Suprapubic skin (tissue), 4 donors: ENCODE results near the gene ACSL1. TPM values are rescaled to one million over a fixed set of nuclear protein-coding genes. Genes with fewer than 3 reads are reported as not detected.

Experiments
- DNase-seq, 2 donors: peaks; one replicate each; pipeline ENCODE4 v3.0.0-alpha.2; 2019; ENCODE audit warnings: low spot score in 2 of 2
- H3K27ac ChIP-seq: fragments of 200-600 bp; sonication (generic); one replicate; pipeline ENCODE4 v1.5.1; 2019
- H3K27me3 ChIP-seq: fragments of 200-600 bp; sonication (generic); one replicate; pipeline ENCODE4 v1.5.1; 2019
- H3K36me3 ChIP-seq: fragments of 200-600 bp; sonication (generic); one replicate; pipeline ENCODE4 v1.5.1; 2019
- H3K4me1 ChIP-seq: fragments of 200-600 bp; sonication (generic); one replicate; pipeline ENCODE4 v1.5.1; 2019
- H3K4me3 ChIP-seq: fragments of 200-600 bp; sonication (generic); one replicate; pipeline ENCODE4 v1.5.1; 2019; ENCODE audit warnings: mild to moderate bottlenecking
- H3K9me3 ChIP-seq: fragments of 200-600 bp; sonication (generic); one replicate; pipeline ENCODE4 v1.5.1; 2019
- CTCF ChIP-seq, 2 donors: fragments of 200-600 bp in 1 of 2; fragments of 450-650 bp in 1 of 2; sonication (generic) in 1 of 2; IDR thresholded peaks; one replicate each; pipeline ENCODE4 v1.5.1; 2016 to 2019; ENCODE audit warnings: antibody characterized with exemption in 2 of 2, mild to moderate bottlenecking in 1 of 2, moderate library complexity in 1 of 2
- EP300 ChIP-seq: sonication (generic); formaldehyde crosslinking; IDR thresholded peaks from one replicate; pipeline ENCODE4 v1.6.1; 2017; ENCODE audit warnings: antibody characterized with exemption
- POLR2A ChIP-seq, 2 donors: fragments of 450-650 bp; IDR thresholded peaks; one replicate each; pipeline ENCODE4 v1.6.1; 2017; ENCODE audit warnings: antibody characterized with exemption in 2 of 2, mild to moderate bottlenecking in 2 of 2, moderate library complexity in 2 of 2
- POLR2AphosphoS5 ChIP-seq, 3 donors: sonication (generic); formaldehyde crosslinking; IDR thresholded peaks; one replicate each; pipeline ENCODE4 v1.6.1; 2017; ENCODE audit warnings: antibody characterized with exemption in 3 of 3
- WGBS: methylation state at CpG from one replicate; pipeline ENCODE4 v1.1.5; 2018; 5-methylcytosine and 5-hydroxymethylcytosine counted together
- total RNA-seq, 4 donors: library from RNA; depleted of rRNA; stranded (reverse); fragments of >200 nt; gene quantifications; one replicate each; pipeline ENCODE4 v1.1.0, GENCODE V29; 2016

The ACSL1 gene
- total RNA-seq, 4 donors from 2014 or later = 236 to 420 (median 277) TPM

GRCh38 chr4:184854673-184855072 lies 28.9 kb upstream of the ACSL1 start:
- no peaks in the 10 kb centered on the region for H3K36me3 ChIP-seq
- WGBS = 67% methylated on average over 6 of the region's 6 CpGs
- no peak overlapping the region for H3K27ac ChIP-seq
- H3K4me3 ChIP-seq = no peak overlapping the region
- no peaks in the 10 kb centered on the region for H3K4me1 ChIP-seq
- H3K27me3 ChIP-seq = no peaks in the 10 kb centered on the region
- DNase-seq = no peak
- no peaks in the 10 kb centered on the region for H3K9me3 ChIP-seq
- TF ChIP-seq EP300 = no peak
- TF ChIP-seq POLR2AphosphoS5 (IDR thresholded peaks at IDR 0.05) = no peak
- TF ChIP-seq CTCF (IDR thresholded peaks at IDR 0.05) = no peak
- no peak for TF ChIP-seq POLR2A (IDR thresholded peaks at IDR 0.05)

GRCh38 chr4:184853436-184853835 lies 27.7 kb upstream of the ACSL1 start:
- DNase-seq = no peak
- Histone ChIP-seq H3K27me3 (no peaks in the 10 kb centered on the region), H3K4me1 (no peaks in the 10 kb centered on the region), H3K36me3 (no peaks in the 10 kb centered on the region), H3K4me3 (no peak overlapping the region), H3K27ac (no peak overlapping the region), H3K9me3 (no peaks in the 10 kb centered on the region)
- TF ChIP-seq EP300 = no peak
- TF ChIP-seq POLR2AphosphoS5 (IDR thresholded peaks at IDR 0.05) = no peak
- no peak for TF ChIP-seq POLR2A (IDR thresholded peaks at IDR 0.05)
- no peak for TF ChIP-seq CTCF (IDR thresholded peaks at IDR 0.05)
- WGBS = 91% methylated on average over 9 of the region's 9 CpGs

GRCh38 chr4:184851886-184852285 lies 26.1 kb upstream of the ACSL1 start:
- TF ChIP-seq POLR2A (IDR thresholded peaks at IDR 0.05) (no peak), CTCF (IDR thresholded peaks at IDR 0.05) (no peak), POLR2AphosphoS5 (IDR thresholded peaks at IDR 0.05) (no peak), EP300 (no peak)
- WGBS = 86% methylated on average over 1 of the region's 1 CpG
- H3K9me3 ChIP-seq = no peaks in the 10 kb centered on the region
- no peak overlapping the region for H3K4me3 ChIP-seq
- no peaks in the 10 kb centered on the region for H3K36me3 ChIP-seq
- H3K27ac ChIP-seq = no peak overlapping the region
- H3K27me3 ChIP-seq = no peaks in the 10 kb centered on the region
- no peaks in the 10 kb centered on the region for H3K4me1 ChIP-seq
- DNase-seq = no peak

DNA sequence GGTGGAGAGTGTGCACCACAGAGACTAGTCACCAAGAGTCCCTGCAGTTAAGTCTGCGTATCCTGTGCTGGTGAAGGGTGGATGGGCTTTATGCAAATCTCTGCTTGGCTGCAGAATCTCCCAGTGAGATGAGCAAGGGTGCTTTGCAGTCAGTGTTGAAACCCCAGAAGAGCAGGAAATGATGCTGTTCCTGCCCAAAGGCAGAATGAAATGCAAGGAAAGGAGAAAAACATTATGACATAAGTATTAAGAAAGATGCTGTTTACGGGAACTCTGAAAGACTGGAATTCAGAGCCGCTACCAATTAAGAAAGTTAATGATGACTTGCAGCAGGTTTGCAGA lies 25.4 kb upstream of the ACSL1 start:
- H3K9me3 ChIP-seq = no peaks in the 10 kb centered on the region
- no peaks in the 10 kb centered on the region for H3K4me1 ChIP-seq
- no peaks in the 10 kb centered on the region for H3K27me3 ChIP-seq
- no peak for DNase-seq
- H3K4me3 ChIP-seq = no peak overlapping the region
- no peaks in the 10 kb centered on the region for H3K36me3 ChIP-seq
- TF ChIP-seq POLR2AphosphoS5 (IDR thresholded peaks at IDR 0.05) (no peak), POLR2A (IDR thresholded peaks at IDR 0.05) (no peak), EP300 (no peak), CTCF (IDR thresholded peaks at IDR 0.05) (no peak)
- H3K27ac ChIP-seq = no peak overlapping the region
- WGBS = 68% methylated on average over 3 of the region's 3 CpGs

- 81% methylated on average over 10 of the region's 10 CpGs for WGBS
- Histone ChIP-seq H3K36me3 (no peaks in the 10 kb centered on the region), H3K27me3 (no peaks in the 10 kb centered on the region), H3K27ac (no peak overlapping the region), H3K4me1 (no peaks in the 10 kb centered on the region), H3K4me3 (no peak overlapping the region), H3K9me3 (no peaks in the 10 kb centered on the region)
- DNase-seq = no peak
- TF ChIP-seq CTCF (IDR thresholded peaks at IDR 0.05) (no peak), POLR2A (IDR thresholded peaks at IDR 0.05) (no peak), EP300 (no peak), POLR2AphosphoS5 (IDR thresholded peaks at IDR 0.05) (no peak)
These were observed 24.8 kb upstream of the ACSL1 start for GRCh38 chr4:184850431-184851199.
